Activated CD8-positive, alpha-beta memory T cell treated with anti-CD3 and anti-CD28 coated beads, Interleukin-2, amount 10 ng/mL, durations not matched to agents 7 days and 5 days (primary cell): ENCODE results near the gene CD3E. TPM values are rescaled to one million over a fixed set of nuclear protein-coding genes. Genes with fewer than 3 reads are reported as not detected.
A peak's percentile ranks its signal among the peaks of the same experiment; 100 is the strongest.

Experiments used
- ATAC-seq: fragments of 150-1000 bp; cut with Tn5 transposase; one replicate; pipeline ENCODE4 v1.10.0; 2021; ENCODE audit warnings: moderate library complexity
- CTCF ChIA-PET: fragments of 350-600 bp; sonication (Branson Sonifier 250); formaldehyde crosslinking; loops from one replicate; lab custom pipeline; 2021; ENCODE audit warnings: antibody characterized with exemption; lab: Charles Lee
- DNase-seq: peaks from one replicate; pipeline ENCODE4 v3.0.0-alpha.2; 2020
- H3K27ac Mint-ChIP-seq: one replicate; pipeline ENCODE4 v1.8.0; 2021; ENCODE audit warnings: mild to moderate bottlenecking, mixed read lengths
- H3K27me3 Mint-ChIP-seq: one replicate; pipeline ENCODE4 v1.8.0; 2021; ENCODE audit warnings: mixed read lengths
- H3K36me3 Mint-ChIP-seq: one replicate; pipeline ENCODE4 v1.8.0; 2021; ENCODE audit warnings: mild to moderate bottlenecking, mixed read lengths
- H3K4me1 Mint-ChIP-seq: one replicate; pipeline ENCODE4 v1.8.0; 2021; ENCODE audit warnings: mixed read lengths
- H3K4me3 Mint-ChIP-seq: one replicate; pipeline ENCODE4 v1.8.0; 2021; ENCODE audit warnings: mild to moderate bottlenecking, moderate library complexity, mixed read lengths
- H3K9me3 Mint-ChIP-seq: one replicate; pipeline ENCODE4 v1.8.0; 2022; ENCODE audit warnings: low read depth, mixed read lengths
- total RNA-seq, 2 experiments: library from RNA; stranded (reverse); gene quantifications; one replicate each; pipeline ENCODE4 v1.2.3, GENCODE V29; 2021

CD3E gene
- total RNA-seq, 2 experiments from 2014 or later, result 526 to 535 TPM

GRCh38 chr11:118318124-118318523, 13.6 kb downstream of the CD3E start:
- Mint-ChIP-seq H3K9me3 (no peaks in the 10 kb centered on the region), H3K27ac (peak overlapping the region; percentile 10), H3K4me3 (no peak overlapping the region), H3K4me1 (peaks cover 71% of the 10 kb centered on the region), H3K36me3 (peaks cover 36% of the 10 kb centered on the region), H3K27me3 (no peaks in the 10 kb centered on the region)
- DNase-seq (no peak), ATAC-seq (no peak)
- CTCF ChIA-PET, result interaction anchor here (0.6 to 0.9 kb wide), 3 partner anchors 13 to 197 kb away, joined by 3 read pairs; no protein-coding TSS in a partner anchor

- Mint-ChIP-seq H3K4me3 (no peak overlapping the region), H3K9me3 (no peaks in the 10 kb centered on the region), H3K27me3 (no peaks in the 10 kb centered on the region), H3K36me3 (peaks cover 34% of the 10 kb centered on the region), H3K4me1 (peaks cover 69% of the 10 kb centered on the region), H3K27ac (no peak overlapping the region)
- CTCF ChIA-PET, result interaction anchor here (0.9 kb wide), 1 partner anchor 13 kb away, joined by 3 read pairs; no protein-coding TSS in a partner anchor
- ATAC-seq (no peak), DNase-seq (no peak)
Measured at GRCh38 chr11:118318581-118319336, 14.2 kb downstream of the CD3E start.

- ATAC-seq (no peak), DNase-seq (no peak)
- CTCF ChIA-PET, result no interaction called here
- Mint-ChIP-seq H3K9me3 (no peaks in the 10 kb centered on the region), H3K27ac (peak overlapping the region; percentile 8), H3K27me3 (no peaks in the 10 kb centered on the region), H3K4me1 (peaks cover 63% of the 10 kb centered on the region), H3K4me3 (no peak overlapping the region), H3K36me3 (peaks cover 31% of the 10 kb centered on the region)
Measured at GRCh38 chr11:118319337-118319707, 14.8 kb downstream of the CD3E start.

GRCh38 chr11:118320515-118320914, 16.0 kb downstream of the CD3E start:
- DNase-seq (no peak), ATAC-seq (no peak)
- Mint-ChIP-seq H3K27me3 (no peaks in the 10 kb centered on the region), H3K9me3 (no peaks in the 10 kb centered on the region), H3K27ac (no peak overlapping the region), H3K36me3 (peaks cover 23% of the 10 kb centered on the region), H3K4me3 (no peak overlapping the region), H3K4me1 (peaks cover 53% of the 10 kb centered on the region)
- CTCF ChIA-PET, result no interaction called here

- CTCF ChIA-PET, result interaction anchor here (1.2 kb wide), 1 partner anchor 150 kb away, joined by 4 read pairs; no protein-coding TSS in a partner anchor
- DNase-seq, result no peak
- Mint-ChIP-seq H3K9me3 (no peaks in the 10 kb centered on the region), H3K27ac (peak overlapping the region; percentile 8), H3K4me3 (no peak overlapping the region), H3K36me3 (peaks cover 21% of the 10 kb centered on the region), H3K4me1 (peaks cover 43% of the 10 kb centered on the region), H3K27me3 (no peaks in the 10 kb centered on the region)
- no peak for ATAC-seq
Measured at GRCh38 chr11:118321386-118322082, 17.0 kb downstream of the CD3E start.

GRCh38 chr11:118322721-118323120, 18.2 kb downstream of the CD3E start:
- peaks cover 17% of the 10 kb centered on the region for H3K36me3 Mint-ChIP-seq
- CTCF ChIA-PET, result no interaction called here
- H3K27ac Mint-ChIP-seq, result no peak overlapping the region
- no peaks in the 10 kb centered on the region for H3K27me3 Mint-ChIP-seq
- no peak overlapping the region for H3K4me3 Mint-ChIP-seq
- DNase-seq (no peak), ATAC-seq (no peak)
- H3K4me1 Mint-ChIP-seq, result peaks cover 34% of the 10 kb centered on the region
- no peaks in the 10 kb centered on the region for H3K9me3 Mint-ChIP-seq

- Mint-ChIP-seq H3K36me3 (peaks cover 15% of the 10 kb centered on the region), H3K27me3 (no peaks in the 10 kb centered on the region), H3K4me3 (no peak overlapping the region), H3K27ac (no peak overlapping the region), H3K4me1 (peaks cover 17% of the 10 kb centered on the region), H3K9me3 (no peaks in the 10 kb centered on the region)
- DNase-seq, result no peak
- ATAC-seq, result no peak
- CTCF ChIA-PET, result no interaction called here
Measured at GRCh38 chr11:118325283-118325682, 20.8 kb downstream of the CD3E start.

- H3K27me3 Mint-ChIP-seq, result no peaks in the 10 kb centered on the region
- CTCF ChIA-PET, result no interaction called here
- peaks cover 6% of the 10 kb centered on the region for H3K4me1 Mint-ChIP-seq
- H3K36me3 Mint-ChIP-seq, result peaks cover 18% of the 10 kb centered on the region
- DNase-seq (no peak), ATAC-seq (no peak)
- no peaks in the 10 kb centered on the region for H3K9me3 Mint-ChIP-seq
- H3K4me3 Mint-ChIP-seq, result no peak overlapping the region
- H3K27ac Mint-ChIP-seq, result no peak overlapping the region
Measured at GRCh38 chr11:118328745-118329144, 24.2 kb downstream of the CD3E start.

GRCh38 chr11:118334745-118335144, 30.2 kb downstream of the CD3E start:
- peaks cover 31% of the 10 kb centered on the region for H3K36me3 Mint-ChIP-seq
- H3K9me3 Mint-ChIP-seq, result no peaks in the 10 kb centered on the region
- peaks cover 44% of the 10 kb centered on the region for H3K4me1 Mint-ChIP-seq
- peak overlapping the region; percentile 85 for H3K27ac Mint-ChIP-seq
- CTCF ChIA-PET, result no interaction called here
- ATAC-seq, result no peak
- H3K4me3 Mint-ChIP-seq, result peak overlapping the region; percentile 18
- no peaks in the 10 kb centered on the region for H3K27me3 Mint-ChIP-seq
- no peak for DNase-seq

- no peaks in the 10 kb centered on the region for H3K9me3 Mint-ChIP-seq
- peaks cover 40% of the 10 kb centered on the region for H3K36me3 Mint-ChIP-seq
Measured at GRCh38 chr11:118338637-118339061, 34.1 kb downstream of the CD3E start.

GRCh38 chr11:118339281-118339961, 34.9 kb downstream of the CD3E start:
- CTCF ChIA-PET, result interaction anchor here (0.7 to 1.8 kb wide), 6 partner anchors 8 to 141 kb away, joined by 3 to 10 read pairs (median 4); partner anchors contain the start of genes JAML and MPZL3
- Mint-ChIP-seq H3K9me3 (no peaks in the 10 kb centered on the region), H3K4me1 (peaks cover 61% of the 10 kb centered on the region), H3K27me3 (no peaks in the 10 kb centered on the region), H3K36me3 (peaks cover 40% of the 10 kb centered on the region), H3K27ac (peak overlapping the region; percentile 97), H3K4me3 (peak overlapping the region; percentile 87)
- peak; percentile 8 for ATAC-seq
- DNase-seq, result peak; percentile 59

More at GRCh38 chr11:118338637-118339061, 34.1 kb downstream of the CD3E start:
- CTCF ChIA-PET, result interaction anchor here (0.7 to 1.8 kb wide), 6 partner anchors 9 to 140 kb away, joined by 3 to 5 read pairs (median 4); partner anchors contain the start of genes JAML and MPZL3
- no peaks in the 10 kb centered on the region for H3K27me3 Mint-ChIP-seq
- peak overlapping the region; percentile 87 for H3K4me3 Mint-ChIP-seq
- H3K4me1 Mint-ChIP-seq, result peaks cover 56% of the 10 kb centered on the region
- ATAC-seq (peak; percentile 61), DNase-seq (peak; percentile 98)
- peak overlapping the region; percentile 97 for H3K27ac Mint-ChIP-seq

GRCh38 chr11:118340449-118340848, 35.9 kb downstream of the CD3E start:
- DNase-seq (no peak), ATAC-seq (no peak)
- Mint-ChIP-seq H3K27me3 (no peaks in the 10 kb centered on the region), H3K4me3 (peak overlapping the region; percentile 87), H3K4me1 (peaks cover 57% of the 10 kb centered on the region), H3K36me3 (peaks cover 49% of the 10 kb centered on the region), H3K9me3 (no peaks in the 10 kb centered on the region), H3K27ac (peak overlapping the region; percentile 97)
- CTCF ChIA-PET, result interaction anchor here (0.6 to 1.9 kb wide), 4 partner anchors 11 to 358 kb away, joined by 3 to 10 read pairs (median 6); no protein-coding TSS in a partner anchor

GRCh38 chr11:118341261-118341660, 36.7 kb downstream of the CD3E start:
- peaks cover 55% of the 10 kb centered on the region for H3K36me3 Mint-ChIP-seq
- CTCF ChIA-PET, result interaction anchor here (0.6 to 1.9 kb wide), 5 partner anchors 12 to 518 kb away, joined by 3 to 7 read pairs (median 4); no protein-coding TSS in a partner anchor
- H3K27me3 Mint-ChIP-seq, result no peaks in the 10 kb centered on the region
- peak overlapping the region; percentile 97 for H3K27ac Mint-ChIP-seq
- peaks cover 63% of the 10 kb centered on the region for H3K4me1 Mint-ChIP-seq
- DNase-seq, result no peak
- H3K9me3 Mint-ChIP-seq, result no peaks in the 10 kb centered on the region
- ATAC-seq, result no peak
- peak overlapping the region; percentile 87 for H3K4me3 Mint-ChIP-seq
